IPS-18a (cell line): Measurements from ENCODE around the gene CLCN7.
A peak's percentile ranks its signal among the peaks of the same experiment; 100 is the strongest.
"Not testable (repeated sequence)": the region's sequence is repeated elsewhere in the genome, so short reads cannot be mapped to it uniquely, and the experiment has no call there.

Source experiments
- H3K27ac ChIP-seq: one replicate; pipeline ENCODE4 v1.5.1; 2013; ENCODE audit warnings: low read length
- H3K27me3 ChIP-seq: one replicate; pipeline ENCODE4 v1.6.1; 2013; ENCODE audit warnings: mild to moderate bottlenecking, low read length; ENCODE audit not compliant: control insufficient read depth, insufficient read depth
- H3K36me3 ChIP-seq: one replicate; pipeline ENCODE4 v1.6.1; 2013; ENCODE audit warnings: low read depth, low read length; ENCODE audit not compliant: control insufficient read depth
- H3K4me1 ChIP-seq: one replicate; pipeline ENCODE4 v1.6.1; 2013; ENCODE audit warnings: low read depth, low read length; ENCODE audit not compliant: control insufficient read depth
- H3K4me3 ChIP-seq: one replicate; pipeline ENCODE4 v1.5.1; 2013; ENCODE audit warnings: low read length
- H3K9ac ChIP-seq: one replicate; pipeline ENCODE4 v1.6.1; 2013; ENCODE audit warnings: mild to moderate bottlenecking, low read length, moderate library complexity
- H3K9me3 ChIP-seq: one replicate; pipeline ENCODE4 v1.6.1; 2013; ENCODE audit warnings: low read depth, low read length; ENCODE audit not compliant: control insufficient read depth

The CLCN7 gene

DNA sequence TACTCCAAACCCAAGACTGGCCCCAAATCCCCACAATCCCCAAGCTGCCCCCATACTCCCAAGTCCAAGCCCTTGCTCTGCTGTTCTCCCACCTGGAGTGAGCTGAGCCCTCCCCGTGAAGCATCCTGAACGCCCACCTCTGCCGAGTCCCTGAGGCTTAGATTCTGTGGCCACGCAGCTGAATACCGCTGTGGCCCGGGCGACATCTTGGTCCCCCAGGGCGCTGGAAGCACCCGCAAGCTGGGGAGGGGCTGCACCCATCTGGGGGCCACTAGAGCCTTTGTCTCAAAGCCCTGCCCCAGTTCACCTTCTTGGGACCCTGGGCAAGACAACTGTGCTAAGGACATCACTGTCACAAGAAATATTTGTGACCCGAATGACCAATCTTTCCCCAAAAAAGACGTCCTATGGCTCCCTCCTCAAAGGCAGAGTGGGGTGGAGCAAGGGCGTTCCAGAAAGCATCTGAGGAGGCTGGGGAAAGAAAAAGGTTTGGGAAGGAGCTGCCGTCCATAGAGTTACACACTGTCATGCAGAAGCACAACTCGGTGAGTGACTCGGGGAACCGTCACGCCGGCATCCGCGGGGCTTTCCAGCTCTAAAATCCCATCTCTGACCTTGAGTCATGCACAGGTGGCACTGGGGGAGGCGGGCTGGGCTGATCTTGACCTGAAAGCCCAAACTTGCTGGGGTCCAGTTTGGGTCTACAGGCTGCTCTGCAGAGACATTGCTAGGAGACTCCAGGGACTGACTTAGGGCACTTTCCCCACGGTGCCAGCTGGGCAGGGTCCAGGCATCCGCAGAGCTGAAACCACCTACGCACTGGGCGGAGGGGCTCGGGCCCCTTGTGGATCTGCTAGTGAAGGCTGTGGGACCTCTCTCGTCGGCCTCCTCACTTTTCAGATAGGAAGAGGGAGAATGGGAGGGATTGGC is 7.3 kb upstream of the CLCN7 start:
- H3K27ac ChIP-seq, result no peak overlapping the region
- H3K27me3 ChIP-seq, result peaks cover 11% of the 10 kb centered on the region
- H3K9ac ChIP-seq, result no peak overlapping the region
- no peaks in the 10 kb centered on the region for H3K9me3 ChIP-seq
- no peaks in the 10 kb centered on the region for H3K36me3 ChIP-seq
- no peak overlapping the region for H3K4me3 ChIP-seq
- no peaks in the 10 kb centered on the region for H3K4me1 ChIP-seq

DNA sequence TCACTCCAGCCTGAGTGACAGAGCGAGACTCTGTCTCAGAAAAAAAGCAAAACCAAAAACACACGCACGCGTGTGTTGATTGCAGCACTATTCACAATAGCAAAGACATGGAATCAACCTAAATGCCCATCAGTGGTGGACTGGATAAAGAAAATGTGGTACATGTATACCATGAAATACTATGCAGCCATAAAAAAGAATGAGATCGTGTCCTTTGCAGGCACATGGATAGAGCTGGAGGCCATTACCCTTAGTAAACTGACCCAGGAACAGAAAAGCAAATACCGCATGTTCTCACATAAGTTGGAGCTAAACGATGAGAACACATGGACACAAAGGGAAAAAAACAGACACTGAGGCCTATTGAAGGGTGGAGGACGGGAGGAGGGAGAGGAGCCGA is 4.1 kb upstream of the CLCN7 start:
- not testable (repeated sequence) for H3K4me3 ChIP-seq, H3K9ac ChIP-seq, H3K9me3 ChIP-seq, H3K4me1 ChIP-seq, H3K27ac ChIP-seq, H3K36me3 ChIP-seq
- H3K27me3 ChIP-seq, result peaks cover 20% of the 10 kb centered on the region

DNA sequence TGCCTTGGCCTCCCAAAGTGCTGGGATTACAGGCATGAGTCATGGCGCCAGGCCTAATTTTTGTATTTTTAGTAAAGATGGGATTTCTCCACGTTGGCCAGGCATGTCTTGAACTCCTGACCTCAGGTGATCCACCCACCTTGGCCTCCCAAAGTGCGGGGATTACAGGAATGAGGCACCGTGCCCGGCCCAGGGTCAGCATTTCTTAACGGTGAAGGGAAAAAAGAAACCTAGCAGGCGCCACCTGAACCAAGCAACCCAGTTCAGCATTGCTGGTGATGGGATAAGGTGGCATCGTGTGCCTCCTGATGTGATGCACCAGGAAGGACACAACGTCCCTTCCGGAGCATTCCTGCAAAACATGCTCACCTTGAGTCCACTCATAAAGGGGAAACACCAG is 2.2 kb upstream of the CLCN7 start:
- Histone ChIP-seq H3K27me3 (peaks cover 12% of the 10 kb centered on the region), H3K9me3 (no peaks in the 10 kb centered on the region), H3K27ac (no peak overlapping the region), H3K4me1 (peaks cover 7% of the 10 kb centered on the region), H3K4me3 (no peak overlapping the region), H3K9ac (no peak overlapping the region), H3K36me3 (no peaks in the 10 kb centered on the region)

GRCh38 chr16:1475552-1476114 is 805 bp upstream of the CLCN7 start:
- peaks cover 12% of the 10 kb centered on the region for H3K27me3 ChIP-seq
- peaks cover 7% of the 10 kb centered on the region for H3K4me1 ChIP-seq
- H3K9me3 ChIP-seq, result no peaks in the 10 kb centered on the region
- H3K9ac ChIP-seq, result peak overlapping the region; percentile 78
- H3K4me3 ChIP-seq, result peak overlapping the region; percentile 82
- no peaks in the 10 kb centered on the region for H3K36me3 ChIP-seq
- H3K27ac ChIP-seq, result no peak overlapping the region

- H3K36me3 ChIP-seq, result no peaks in the 10 kb centered on the region
- peaks cover 7% of the 10 kb centered on the region for H3K4me1 ChIP-seq
- H3K27ac ChIP-seq, result no peak overlapping the region
- H3K9ac ChIP-seq, result peak overlapping the region; percentile 62
- peaks cover 12% of the 10 kb centered on the region for H3K27me3 ChIP-seq
- peak overlapping the region; percentile 82 for H3K4me3 ChIP-seq
- no peaks in the 10 kb centered on the region for H3K9me3 ChIP-seq
Observed at GRCh38 chr16:1474082-1474795, 589 bp downstream of the CLCN7 start.

- Histone ChIP-seq H3K9me3 (no peaks in the 10 kb centered on the region), H3K36me3 (no peaks in the 10 kb centered on the region), H3K4me3 (no peak overlapping the region), H3K27me3 (peaks cover 12% of the 10 kb centered on the region), H3K27ac (no peak overlapping the region), H3K9ac (no peak overlapping the region), H3K4me1 (peaks cover 7% of the 10 kb centered on the region)
Observed at GRCh38 chr16:1472974-1473373, 1.9 kb downstream of the CLCN7 start.

DNA sequence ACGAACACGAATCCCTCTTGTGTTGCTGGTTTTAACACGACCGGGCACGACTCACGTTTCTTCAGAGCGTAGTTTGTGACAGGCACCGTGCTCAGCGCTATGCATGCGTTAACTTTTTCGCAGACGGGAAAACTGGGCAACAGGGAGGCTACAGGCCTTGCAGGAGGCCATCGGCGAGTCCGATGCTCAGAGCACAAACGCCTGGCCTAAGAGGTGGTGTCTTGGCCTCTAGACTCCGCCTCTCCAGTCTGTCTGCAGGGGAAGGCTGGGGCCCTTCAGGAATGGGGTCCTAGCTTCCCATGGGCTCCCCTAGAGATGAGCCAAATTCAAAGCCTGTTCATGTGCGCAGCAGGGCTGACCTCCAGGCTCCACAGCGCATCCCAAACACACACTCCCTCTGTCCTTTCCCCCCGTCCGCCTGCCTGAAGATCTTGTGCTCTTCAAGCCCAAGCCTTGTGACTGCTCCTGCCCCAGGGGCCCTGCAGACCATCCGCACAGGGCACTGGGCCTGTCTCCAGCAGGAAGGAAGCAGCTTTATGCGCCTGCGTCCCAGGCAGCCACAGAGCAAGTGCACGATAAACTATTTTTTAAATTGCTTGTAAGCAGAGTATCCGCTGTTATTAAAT is 3.1 kb downstream of the CLCN7 start:
- H3K9me3 ChIP-seq, result no peaks in the 10 kb centered on the region
- H3K36me3 ChIP-seq, result no peaks in the 10 kb centered on the region
- H3K4me1 ChIP-seq, result peaks cover 7% of the 10 kb centered on the region
- peaks cover 12% of the 10 kb centered on the region for H3K27me3 ChIP-seq
- no peak overlapping the region for H3K9ac ChIP-seq
- no peak overlapping the region for H3K27ac ChIP-seq
- H3K4me3 ChIP-seq, result no peak overlapping the region

DNA sequence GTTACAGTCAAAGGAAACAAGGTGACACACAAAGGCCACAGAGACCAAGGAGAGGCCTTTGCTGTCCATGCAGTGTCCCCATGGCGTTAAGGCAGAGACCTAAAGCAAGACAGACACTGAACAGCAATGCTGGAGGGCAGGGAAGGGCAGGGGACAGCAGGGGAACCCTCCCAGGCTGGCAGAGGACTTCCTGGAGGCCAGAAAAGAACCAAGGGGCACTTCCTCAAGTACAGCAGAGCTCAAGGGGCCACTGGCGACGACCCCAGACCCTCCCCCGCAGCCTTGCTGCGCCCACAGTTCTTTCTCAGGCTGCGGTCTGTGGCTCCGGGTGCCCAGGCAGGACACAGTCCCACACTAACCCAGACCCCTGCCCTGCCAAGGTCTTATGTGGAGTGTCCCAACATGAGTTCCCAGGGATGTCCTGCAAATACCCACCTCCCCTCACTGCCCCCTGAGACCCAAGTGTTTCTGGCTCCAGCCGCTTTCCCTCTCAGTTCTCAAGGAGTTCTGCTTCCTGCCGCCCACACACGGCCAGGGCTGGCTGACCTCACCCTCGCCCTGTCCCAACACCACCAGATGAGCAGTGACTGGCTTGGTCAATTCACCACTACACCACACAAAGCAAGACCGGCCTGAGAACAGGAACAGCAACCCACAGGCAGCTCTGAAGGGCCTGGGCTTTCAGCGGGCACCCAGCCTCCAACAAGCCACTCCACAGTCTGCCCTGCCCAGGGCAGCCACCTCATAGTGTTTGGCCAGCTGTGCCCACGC is 4.2 kb downstream of the CLCN7 start:
- Histone ChIP-seq H3K4me1 (peaks cover 7% of the 10 kb centered on the region), H3K27ac (no peak overlapping the region), H3K27me3 (peaks cover 9% of the 10 kb centered on the region), H3K9ac (no peak overlapping the region), H3K4me3 (no peak overlapping the region), H3K9me3 (no peaks in the 10 kb centered on the region), H3K36me3 (no peaks in the 10 kb centered on the region)

- Histone ChIP-seq H3K27me3 (peaks cover 4% of the 10 kb centered on the region), H3K36me3 (no peaks in the 10 kb centered on the region), H3K9me3 (no peaks in the 10 kb centered on the region), H3K9ac (no peak overlapping the region), H3K4me1 (peaks cover 7% of the 10 kb centered on the region), H3K4me3 (no peak overlapping the region), H3K27ac (no peak overlapping the region)
Observed at GRCh38 chr16:1469693-1470201, 5.1 kb downstream of the CLCN7 start.

DNA sequence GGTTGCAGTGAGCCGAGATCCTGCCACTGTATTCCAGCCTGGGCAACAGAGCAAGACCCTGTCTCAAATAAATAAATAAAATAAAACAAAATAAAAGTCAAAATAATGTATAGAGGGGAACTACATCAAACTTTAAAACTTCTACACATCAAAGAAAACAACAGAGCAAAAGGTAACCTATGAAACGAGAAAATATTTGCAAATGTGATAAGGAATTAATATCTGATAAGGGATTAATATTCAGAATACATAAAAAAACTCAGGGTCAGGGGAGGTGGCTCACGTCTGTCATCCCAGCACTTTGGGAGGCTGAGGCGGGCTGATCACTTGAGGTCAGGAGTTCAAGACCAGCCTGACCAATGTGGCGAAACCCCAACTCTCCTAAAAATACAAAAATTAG is 5.7 kb downstream of the CLCN7 start:
- not testable (repeated sequence) for H3K27ac ChIP-seq, H3K4me1 ChIP-seq, H3K27me3 ChIP-seq

DNA sequence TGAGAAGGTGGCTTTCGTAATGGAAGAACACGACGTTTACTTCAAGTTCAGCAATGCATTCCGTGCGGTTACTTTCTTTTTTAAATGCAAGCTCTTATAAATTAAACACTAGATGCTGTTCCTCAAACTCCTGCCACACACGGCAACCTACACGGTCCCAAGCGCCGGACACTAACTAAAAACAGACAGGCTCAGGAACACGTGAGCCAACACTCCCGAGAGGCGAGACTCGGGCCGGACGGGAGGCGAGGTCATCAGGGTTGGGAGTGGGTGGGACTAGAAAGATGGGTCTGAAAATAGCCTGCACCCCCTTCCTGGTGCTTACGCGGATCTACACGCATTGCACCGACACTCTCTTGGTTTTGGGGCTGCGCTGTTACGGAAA is 6.4 kb downstream of the CLCN7 start:
- H3K4me3 ChIP-seq, result no peak overlapping the region
- H3K27ac ChIP-seq, result no peak overlapping the region
- H3K4me1 ChIP-seq, result no peaks in the 10 kb centered on the region

More for the DNA sequence above, 5.7 kb downstream of the CLCN7 start:
- H3K9me3 ChIP-seq, H3K36me3 ChIP-seq, H3K9ac ChIP-seq, H3K4me3 ChIP-seq: not testable (repeated sequence)

More for the DNA sequence above, 6.4 kb downstream of the CLCN7 start:
- H3K9ac ChIP-seq, result no peak overlapping the region
- H3K27me3 ChIP-seq, result no peaks in the 10 kb centered on the region
- H3K36me3 ChIP-seq, result no peaks in the 10 kb centered on the region
- no peaks in the 10 kb centered on the region for H3K9me3 ChIP-seq
